ENCODE data around the gene GYPE. TPM values are rescaled to one million over a fixed set of nuclear protein-coding genes. Genes with fewer than 3 reads are reported as not detected.
"Not testable (repeated sequence)": the region's sequence is repeated elsewhere in the genome, so short reads cannot be mapped to it uniquely, and the experiment has no call there.

Gene GYPE
- total and polyA plus RNA-seq, 2 donors (not counting 3 experiments of a cell fraction or from before 2014, with no cell fraction given): 0.58 TPM; not detected in 1

DNA sequence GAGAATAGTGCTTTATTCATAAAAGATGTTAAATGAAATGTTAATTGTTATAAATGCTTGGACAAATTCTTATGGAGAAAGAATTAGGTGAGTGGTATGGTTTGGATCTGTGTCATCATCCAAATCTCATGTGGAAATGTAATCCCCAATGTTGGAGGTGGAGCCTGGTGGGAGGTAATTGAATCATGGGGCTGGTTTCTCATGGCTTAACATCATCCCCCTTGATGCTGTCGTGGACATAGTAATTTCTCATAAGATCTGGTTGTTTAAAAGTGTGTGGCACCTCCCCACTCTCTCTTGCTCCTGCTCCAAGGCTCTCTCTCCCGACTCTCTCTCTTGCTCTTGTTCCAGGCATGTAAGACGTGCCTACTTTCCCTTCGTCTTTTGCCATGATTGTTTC, 22.5 kb downstream of the GYPE start:
- no peak for DNase-seq (ENCODE audit: low read depth, low spot score)
- POLR2A ChIA-PET: no interaction called here
- FAIRE-seq: no peak
- no peak overlapping the region for H3K4me2 ChIP-seq (ENCODE audit: insufficient read depth, low read length)
- TF ChIP-seq FOS (IDR thresholded peaks at IDR 0.05; ENCODE audit: borderline replicate concordance, insufficient read depth, low read length): no peak
- TF ChIP-seq EZH2 (IDR thresholded peaks at IDR 0.05; ENCODE audit: borderline replicate concordance, low read depth, low read length, severe bottlenecking): no peak
- TF ChIP-seq POLR2AphosphoS5 (IDR thresholded peaks at IDR 0.05; ENCODE audit: insufficient read depth, low read depth, low read length): no peak
- TF ChIP-seq POLR2A (IDR thresholded peaks at IDR 0.05; ENCODE audit: low read depth, low read length): no peak
- TF ChIP-seq MYC (IDR thresholded peaks at IDR 0.05; ENCODE audit: low read depth, low read length): no peak
- TF ChIP-seq, protein P1, sequence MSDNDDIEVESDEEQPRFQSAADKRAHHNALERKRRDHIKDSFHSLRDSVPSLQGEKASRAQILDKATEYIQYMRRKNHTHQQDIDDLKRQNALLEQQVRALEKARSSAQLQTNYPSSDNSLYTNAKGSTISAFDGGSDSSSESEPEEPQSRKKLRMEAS (IDR thresholded peaks at IDR 0.05; ENCODE audit: insufficient read depth, insufficient read length): no peak
- TF ChIP-seq GATA2 (IDR thresholded peaks at IDR 0.05; ENCODE audit: insufficient read depth, insufficient read length, low read depth, low read length): no peak
- TF ChIP-seq, protein P2, sequence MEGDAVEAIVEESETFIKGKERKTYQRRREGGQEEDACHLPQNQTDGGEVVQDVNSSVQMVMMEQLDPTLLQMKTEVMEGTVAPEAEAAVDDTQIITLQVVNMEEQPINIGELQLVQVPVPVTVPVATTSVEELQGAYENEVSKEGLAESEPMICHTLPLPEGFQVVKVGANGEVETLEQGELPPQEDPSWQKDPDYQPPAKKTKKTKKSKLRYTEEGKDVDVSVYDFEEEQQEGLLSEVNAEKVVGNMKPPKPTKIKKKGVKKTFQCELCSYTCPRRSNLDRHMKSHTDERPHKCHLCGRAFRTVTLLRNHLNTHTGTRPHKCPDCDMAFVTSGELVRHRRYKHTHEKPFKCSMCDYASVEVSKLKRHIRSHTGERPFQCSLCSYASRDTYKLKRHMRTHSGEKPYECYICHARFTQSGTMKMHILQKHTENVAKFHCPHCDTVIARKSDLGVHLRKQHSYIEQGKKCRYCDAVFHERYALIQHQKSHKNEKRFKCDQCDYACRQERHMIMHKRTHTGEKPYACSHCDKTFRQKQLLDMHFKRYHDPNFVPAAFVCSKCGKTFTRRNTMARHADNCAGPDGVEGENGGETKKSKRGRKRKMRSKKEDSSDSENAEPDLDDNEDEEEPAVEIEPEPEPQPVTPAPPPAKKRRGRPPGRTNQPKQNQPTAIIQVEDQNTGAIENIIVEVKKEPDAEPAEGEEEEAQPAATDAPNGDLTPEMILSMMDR (IDR thresholded peaks at IDR 0.05; ENCODE audit: extremely low read depth in 1 of 2, insufficient read depth in 1 of 2, low read depth in 1 of 2, low read length in 2 of 2): no peak
- no peak for TF ChIP-seq JUN (IDR thresholded peaks at IDR 0.05; ENCODE audit: borderline replicate concordance, insufficient read depth, insufficient read length, low read depth)
- CTCF ChIA-PET: no interaction called here
- H3K9me3 ChIP-seq (replicated peaks; ENCODE audit: control insufficient read depth, insufficient read depth, low read length): no peaks in the 10 kb centered on the region
- no peaks in the 10 kb centered on the region for H3K9me1 ChIP-seq (replicated peaks; ENCODE audit: control insufficient read depth, extremely low read depth, insufficient read depth, low read length)
- H4K20me1 ChIP-seq (replicated peaks; ENCODE audit: control insufficient read depth, extremely low read depth, insufficient read depth, low read length): no peaks in the 10 kb centered on the region
- no peaks in the 10 kb centered on the region for H3K79me2 ChIP-seq (ENCODE audit: control insufficient read depth, insufficient read depth, low read length)
- H2AFZ ChIP-seq (ENCODE audit: low read depth, low read length): no peak overlapping the region
- no peak overlapping the region for H3K27ac ChIP-seq (ENCODE audit: insufficient read depth, low read depth, low read length)
- no peak overlapping the region for H3K9ac ChIP-seq (replicated peaks; ENCODE audit: extremely low read depth, insufficient read depth, low read length)
- H3K27me3 ChIP-seq (ENCODE audit: control insufficient read depth in 2 of 2, insufficient read depth in 2 of 2, low read length in 2 of 2): no peaks in the 10 kb centered on the region
- H3K4me3 ChIP-seq (replicated peaks in 1 of 3; ENCODE audit: insufficient read depth in 1 of 3, low read depth in 1 of 3, low read length in 3 of 3): no peak overlapping the region
- dilution Hi-C loops (cut with MboI; ENCODE audit: extremely low pct_ligation_motif_present, low sequenced_read_pairs): no loop called here
- intact Hi-C loops (cut with micrococcal nuclease): no loop called here
- no peaks in the 10 kb centered on the region for H3K4me1 ChIP-seq (ENCODE audit: control insufficient read depth, extremely low read depth, insufficient read depth, low read length)
- H3K36me3 ChIP-seq (ENCODE audit: control insufficient read depth in 2 of 2, extremely low read depth in 1 of 2, insufficient read depth in 2 of 2, low read length in 2 of 2): no peaks in the 10 kb centered on the region
- no TSS peak for BruUV-seq (replicated peaks)

DNA sequence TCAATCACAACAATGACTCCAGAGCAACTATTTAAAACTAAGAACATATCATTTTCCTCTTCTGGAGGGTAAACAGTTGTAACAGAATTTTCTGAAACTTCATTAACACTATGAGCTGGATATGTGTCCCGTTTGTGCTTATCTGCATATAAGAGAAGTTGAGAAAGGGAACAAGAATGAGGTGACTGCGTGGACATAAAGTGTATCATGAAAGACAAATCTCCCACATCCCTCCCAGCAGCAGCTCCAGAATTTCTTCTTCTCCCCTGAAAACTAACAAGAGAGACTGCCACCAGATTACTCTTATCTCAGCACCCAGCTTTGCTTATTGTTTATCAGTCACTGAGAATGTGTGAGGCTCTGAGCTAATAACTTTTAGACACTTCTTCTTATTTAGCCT, 25.8 kb downstream of the GYPE start:
- H3K27ac ChIP-seq (ENCODE audit: insufficient read depth, low read depth, low read length); H3K36me3 ChIP-seq (ENCODE audit: control insufficient read depth in 2 of 2, extremely low read depth in 1 of 2, insufficient read depth in 2 of 2, low read length in 2 of 2); H3K9ac ChIP-seq (replicated peaks; ENCODE audit: extremely low read depth, insufficient read depth, low read length); dilution Hi-C loops (cut with MboI; ENCODE audit: extremely low pct_ligation_motif_present, low sequenced_read_pairs); H3K9me1 ChIP-seq (replicated peaks; ENCODE audit: control insufficient read depth, extremely low read depth, insufficient read depth, low read length); POLR2A ChIA-PET; BruUV-seq (replicated peaks); H3K4me1 ChIP-seq (ENCODE audit: control insufficient read depth, extremely low read depth, insufficient read depth, low read length); intact Hi-C loops (cut with micrococcal nuclease); FAIRE-seq; H4K20me1 ChIP-seq (replicated peaks; ENCODE audit: control insufficient read depth, extremely low read depth, insufficient read depth, low read length); H3K9me3 ChIP-seq (replicated peaks; ENCODE audit: control insufficient read depth, insufficient read depth, low read length); H3K4me2 ChIP-seq (ENCODE audit: insufficient read depth, low read length); H3K4me3 ChIP-seq (replicated peaks in 1 of 3; ENCODE audit: insufficient read depth in 1 of 3, low read depth in 1 of 3, low read length in 3 of 3); H3K79me2 ChIP-seq (ENCODE audit: control insufficient read depth, insufficient read depth, low read length); CTCF ChIA-PET; H2AFZ ChIP-seq (ENCODE audit: low read depth, low read length); H3K27me3 ChIP-seq (ENCODE audit: control insufficient read depth in 2 of 2, insufficient read depth in 2 of 2, low read length in 2 of 2); DNase-seq (ENCODE audit: low read depth, low spot score): not testable (repeated sequence)

DNA sequence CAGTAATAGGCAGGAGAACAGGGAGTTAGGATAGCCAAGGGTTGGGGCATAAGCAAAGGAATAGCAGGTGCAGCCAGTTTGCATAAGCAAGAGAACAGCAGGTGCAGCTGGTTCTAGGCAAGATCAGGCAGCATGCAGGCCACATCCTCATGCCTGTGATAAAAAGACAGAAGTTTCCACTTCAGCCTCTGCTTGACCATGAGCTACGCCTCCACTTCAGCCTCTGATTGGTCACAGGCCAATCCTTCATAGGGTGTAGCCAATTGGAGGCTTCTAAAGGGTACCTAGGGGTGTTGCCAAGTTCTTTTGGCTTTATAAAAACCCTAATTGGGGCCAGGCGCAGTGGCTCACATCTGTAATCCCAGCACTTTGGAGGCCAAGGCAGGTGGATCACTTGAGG, 30.0 kb downstream of the GYPE start:
- H3K4me2 ChIP-seq (ENCODE audit: insufficient read depth, low read length); H3K9ac ChIP-seq (replicated peaks; ENCODE audit: extremely low read depth, insufficient read depth, low read length); intact Hi-C loops (cut with micrococcal nuclease); FAIRE-seq; H3K9me1 ChIP-seq (replicated peaks; ENCODE audit: control insufficient read depth, extremely low read depth, insufficient read depth, low read length); H3K79me2 ChIP-seq (ENCODE audit: control insufficient read depth, insufficient read depth, low read length); H3K27ac ChIP-seq (ENCODE audit: insufficient read depth, low read depth, low read length); H4K20me1 ChIP-seq (replicated peaks; ENCODE audit: control insufficient read depth, extremely low read depth, insufficient read depth, low read length); H3K4me3 ChIP-seq (replicated peaks in 1 of 3; ENCODE audit: insufficient read depth in 1 of 3, low read depth in 1 of 3, low read length in 3 of 3); H3K27me3 ChIP-seq (ENCODE audit: control insufficient read depth in 2 of 2, insufficient read depth in 2 of 2, low read length in 2 of 2); H2AFZ ChIP-seq (ENCODE audit: low read depth, low read length); CTCF ChIA-PET; H3K9me3 ChIP-seq (replicated peaks; ENCODE audit: control insufficient read depth, insufficient read depth, low read length); POLR2A ChIA-PET; dilution Hi-C loops (cut with MboI; ENCODE audit: extremely low pct_ligation_motif_present, low sequenced_read_pairs); H3K4me1 ChIP-seq (ENCODE audit: control insufficient read depth, extremely low read depth, insufficient read depth, low read length); DNase-seq (ENCODE audit: low read depth, low spot score); BruUV-seq (replicated peaks); H3K36me3 ChIP-seq (ENCODE audit: control insufficient read depth in 2 of 2, extremely low read depth in 1 of 2, insufficient read depth in 2 of 2, low read length in 2 of 2): not testable (repeated sequence)

Data from endothelial cell of umbilical vein (primary cell).